ENCODE data around the gene HECA. TPM values are rescaled to one million over a fixed set of nuclear protein-coding genes. Genes with fewer than 3 reads are reported as not detected.

Gene HECA
- total RNA-seq, 3 donors from 2014 or later, result 54.4 to 65.7 (median 57.5) TPM

Other genes starting within 250 kb of the HECA start
- gene REPS1, start 146.8 kb upstream of the HECA start, total RNA-seq, result 10 to 100 TPM; 58.5 to 62.4 (median 58.6) TPM
- 100 to 1,000 TPM; 161 to 191 (median 176) TPM for gene ABRACL, start 106.3 kb upstream of the HECA start, total RNA-seq
- under 1 TPM in 2 of 3 donors, not detected in 1; 0.08 to 0.11 TPM for gene TXLNB, start 156.9 kb downstream of the HECA start, total RNA-seq
- gene CITED2, start 239.6 kb downstream of the HECA start, total RNA-seq, result 10 to 100 TPM; 35.3 to 61.8 (median 54.1) TPM